ENCODE measurements around the gene ATXN3.
"Not testable (repeated sequence)": the region's sequence is repeated elsewhere in the genome, so short reads cannot be mapped to it uniquely, and the experiment has no call there.

The ATXN3 gene

DNA sequence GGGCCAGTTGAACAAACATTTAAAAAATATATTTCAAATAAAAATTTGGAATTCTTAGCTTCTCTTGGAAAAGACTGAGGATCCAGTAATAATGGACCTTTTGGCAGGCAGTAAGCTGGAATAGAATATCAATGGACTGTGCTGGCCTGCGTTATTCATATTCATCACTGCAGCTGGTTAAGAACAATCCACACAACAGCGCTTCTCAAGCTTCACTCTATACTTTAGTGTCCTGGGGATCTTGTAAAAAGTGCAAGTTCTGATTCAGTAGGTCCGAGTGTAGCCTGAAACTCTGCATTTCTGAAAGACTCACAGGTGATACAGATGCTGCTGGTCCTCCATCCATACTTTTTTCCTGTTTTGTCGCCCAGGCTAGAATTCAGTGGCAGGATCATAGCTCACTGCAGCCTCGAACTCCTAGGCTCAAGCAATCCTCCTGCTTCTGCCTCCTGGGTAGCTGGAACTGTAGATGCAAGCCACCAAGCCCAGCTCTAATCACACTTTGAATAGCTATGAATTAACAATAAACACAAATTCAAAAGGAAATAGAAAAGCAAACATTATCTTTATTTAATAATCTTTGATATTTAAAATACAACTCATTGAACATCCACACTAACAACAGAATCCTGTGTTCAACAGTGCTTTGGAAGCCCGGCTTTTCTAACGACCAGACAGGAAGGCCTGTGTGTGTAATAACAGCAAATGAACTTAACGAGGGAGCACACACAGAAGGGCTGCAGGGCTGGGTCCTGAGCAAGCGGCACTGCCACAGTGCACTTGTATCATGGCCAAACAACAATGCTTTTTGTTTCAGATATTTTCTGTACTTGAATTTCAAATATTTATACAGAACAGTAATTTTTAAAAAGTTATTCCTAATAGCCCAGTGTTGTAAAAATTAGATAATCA lies 48.1 kb downstream of the ATXN3 start:
- no peak for DNase-seq

DNA sequence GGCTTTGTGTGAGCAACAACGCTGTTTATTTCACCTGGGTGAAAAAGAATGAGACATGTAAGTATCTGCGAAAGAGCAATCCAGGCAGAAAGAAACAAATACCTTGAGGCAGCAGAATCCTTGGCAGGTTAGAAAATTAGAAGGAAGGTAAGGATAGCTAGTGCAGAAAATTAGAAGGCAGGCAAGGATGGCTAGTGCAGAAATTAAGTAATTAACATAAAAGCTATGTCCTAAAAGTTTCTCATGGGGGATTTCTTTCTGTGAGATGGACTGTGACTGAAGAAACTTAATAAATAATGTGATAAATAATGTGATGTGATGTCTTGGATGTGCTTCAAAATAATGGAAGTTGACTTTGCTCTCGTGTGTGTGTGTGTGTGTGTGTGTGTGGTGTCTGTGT lies 56.6 kb downstream of the ATXN3 start:
- DNase-seq = no peak

DNA sequence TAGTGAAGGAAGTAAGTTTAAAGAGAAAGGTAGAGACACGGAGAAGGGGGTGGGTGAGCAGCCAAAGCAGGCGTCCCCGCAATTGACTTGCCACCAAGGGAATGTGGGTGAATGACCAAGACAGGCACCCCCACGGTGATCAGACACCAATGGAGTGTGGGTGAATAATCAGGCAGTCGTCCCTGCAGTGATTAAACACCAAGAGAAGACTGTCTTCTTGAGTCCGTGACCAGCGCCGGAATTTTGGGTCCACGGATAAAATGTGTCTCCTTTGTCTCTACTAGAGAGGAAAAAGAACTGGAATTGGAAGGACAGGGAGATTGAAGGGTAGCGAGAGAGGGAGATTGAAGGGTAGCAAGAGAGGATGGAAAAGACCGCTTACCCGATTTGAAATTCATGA lies 57.2 kb downstream of the ATXN3 start:
- DNase-seq = not testable (repeated sequence)

DNA sequence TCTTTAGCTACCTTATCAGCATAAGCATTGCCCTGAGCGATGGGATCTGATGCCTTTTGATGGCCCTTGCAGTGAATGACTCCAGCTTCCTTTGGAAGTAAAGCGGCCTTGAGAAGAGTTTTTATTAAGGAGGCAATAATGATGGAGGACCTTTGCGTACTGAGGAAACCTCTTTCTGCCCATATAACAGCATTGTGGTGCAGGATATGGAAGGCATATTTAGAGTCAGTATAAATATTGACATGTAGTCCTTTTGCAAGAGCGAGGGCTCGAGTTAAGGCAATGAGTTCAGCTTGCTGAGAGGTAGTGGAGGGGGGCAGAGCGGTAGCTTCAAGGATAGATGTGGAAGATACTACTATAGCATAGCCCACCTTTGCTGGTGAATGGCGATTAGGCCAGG lies 60.5 kb downstream of the ATXN3 start:
- DNase-seq = not testable (repeated sequence)

DNA sequence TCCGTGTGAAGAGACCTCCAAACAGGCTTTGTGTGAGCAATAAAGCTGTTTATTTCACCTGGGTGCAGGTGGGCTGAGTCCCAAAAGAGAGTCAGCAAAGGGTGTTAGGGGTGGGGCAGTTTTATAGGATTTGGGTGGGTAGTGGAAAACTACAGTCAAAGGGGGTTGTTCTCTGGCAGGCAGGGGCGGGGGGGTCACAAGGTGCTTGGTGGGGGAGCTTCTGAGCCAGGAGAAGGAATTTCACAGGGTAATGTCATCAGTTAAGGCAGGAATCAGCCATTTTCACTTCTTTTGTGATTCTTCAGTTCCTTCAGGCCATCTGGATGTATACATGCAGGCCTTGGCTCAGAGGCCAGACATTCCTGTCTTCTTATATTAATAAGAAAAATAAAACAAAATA lies 64.6 kb downstream of the ATXN3 start:
- DNase-seq = not testable (repeated sequence)

DNA sequence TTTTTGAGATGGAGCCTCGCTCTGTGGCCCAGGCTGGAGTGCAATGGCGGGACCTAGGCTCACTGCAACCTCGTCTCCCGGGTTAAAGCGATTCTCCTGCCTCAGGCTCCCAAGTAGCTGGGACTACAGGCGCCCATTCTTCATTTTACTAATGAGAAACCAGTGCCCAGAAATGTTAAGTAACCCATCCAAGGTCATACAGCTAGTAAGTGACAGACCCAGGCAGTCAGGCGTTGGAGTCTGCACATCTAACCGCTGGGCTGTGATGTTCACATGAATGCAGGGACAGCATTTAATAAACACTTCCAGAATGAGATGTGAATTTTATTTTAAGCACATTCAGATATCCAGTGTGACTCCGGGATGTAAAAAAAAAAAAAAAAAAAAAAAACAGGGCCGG lies 65.2 kb downstream of the ATXN3 start:
- DNase-seq = no peak

DNA sequence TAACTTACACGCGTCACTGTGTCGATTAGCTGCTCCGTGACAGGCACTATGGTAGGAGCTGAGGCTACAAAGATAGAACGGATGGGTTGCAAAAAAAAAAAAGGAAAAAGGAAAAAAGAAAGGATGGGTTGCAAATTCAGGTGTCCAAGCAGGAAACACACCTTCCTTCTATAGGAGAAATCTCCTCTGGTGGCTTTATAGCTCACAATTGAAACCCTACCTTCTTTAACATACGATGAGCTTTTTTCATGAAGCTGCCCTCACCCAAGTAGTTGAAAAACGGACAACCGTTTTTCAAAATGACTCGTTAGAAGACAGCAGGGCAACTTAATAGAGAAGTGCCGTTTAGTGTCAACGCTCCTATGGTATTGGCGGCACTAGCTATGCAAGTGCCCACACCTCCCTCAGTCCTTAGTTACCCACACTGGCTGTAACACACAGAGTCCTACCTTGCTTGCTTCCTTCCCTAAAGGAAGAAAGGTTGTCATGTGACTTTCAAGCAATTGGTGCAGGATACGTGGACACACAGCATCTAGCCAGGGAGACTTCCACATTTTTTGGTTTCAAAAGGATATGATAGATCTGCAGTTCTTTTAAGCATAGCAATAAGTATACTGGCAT lies 65.8 kb downstream of the ATXN3 start:
- no peak for DNase-seq

DNA sequence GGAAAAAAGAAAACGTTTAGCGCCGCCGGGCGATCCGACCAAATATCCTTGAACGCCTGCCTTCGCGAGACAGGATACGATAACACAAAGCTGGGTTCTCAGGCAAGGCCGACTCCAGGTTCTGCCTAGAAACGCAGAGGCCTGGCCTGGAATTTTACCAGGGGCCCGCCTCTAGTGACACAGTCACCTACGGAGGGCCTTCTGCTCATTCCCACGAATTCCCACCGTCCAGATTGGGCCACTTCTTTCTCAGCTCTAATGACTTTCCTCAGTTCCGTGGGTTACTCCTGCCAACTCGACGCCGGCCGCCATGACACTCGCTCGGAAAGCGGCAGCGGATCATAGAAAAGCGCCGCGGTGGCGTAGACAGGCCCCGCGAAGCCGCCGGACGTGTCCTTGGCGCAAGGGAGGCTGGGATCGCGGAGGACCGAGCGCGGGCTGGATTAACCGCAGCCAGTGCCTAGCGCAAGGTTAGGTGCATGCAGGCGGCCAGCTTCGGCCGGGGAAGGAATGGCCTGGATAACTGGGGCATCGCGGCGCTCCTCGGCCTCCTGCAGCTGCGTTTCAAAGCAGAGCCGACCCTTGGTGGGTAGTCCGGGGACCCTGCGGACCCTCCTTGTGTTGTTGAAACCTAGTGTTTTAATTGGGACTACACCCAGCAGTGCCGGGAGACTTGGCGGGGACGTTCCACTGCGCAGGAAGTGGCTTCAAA lies 66.5 kb downstream of the ATXN3 start, which contains the start of gene TRIP11:
Gene TRIP11, minus strand, starts transcription at position 341 of the 712 bp plus-strand sequence. CDS start 374 bp downstream, outside the sequence.
- peak; percentile 96 for DNase-seq

DNA sequence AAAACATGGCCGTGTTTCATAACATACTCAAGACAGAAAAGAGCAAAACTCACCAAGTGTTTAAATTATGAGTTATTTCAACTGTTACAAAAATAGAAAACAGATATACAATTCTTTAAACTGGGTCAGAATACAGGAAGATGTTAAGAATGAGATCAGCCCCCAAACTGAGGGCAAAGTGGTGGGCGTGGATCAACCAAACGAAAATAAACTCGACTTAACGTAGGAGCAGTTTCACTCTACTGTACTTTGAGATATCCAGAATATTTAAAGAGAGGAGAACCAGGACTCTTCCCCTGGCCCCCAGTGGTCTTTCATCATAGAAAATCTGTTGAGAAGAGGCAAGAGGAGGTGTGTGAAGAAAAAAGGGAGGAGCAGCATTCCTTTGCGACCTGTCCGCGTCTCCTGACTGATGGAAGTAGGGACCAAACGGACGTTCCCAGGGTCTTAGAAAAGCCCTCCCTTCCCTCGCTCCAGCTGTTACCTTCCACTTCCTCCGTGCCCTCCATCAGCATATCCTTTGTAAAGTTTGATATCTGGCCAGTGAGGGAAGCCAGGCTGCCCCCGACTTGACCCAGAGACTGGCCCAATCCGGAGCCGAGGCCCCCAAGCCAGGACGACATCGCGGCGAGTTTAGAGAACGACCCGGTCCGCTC lies 67.2 kb downstream of the ATXN3 start:
- peak; percentile 79 for DNase-seq

DNA sequence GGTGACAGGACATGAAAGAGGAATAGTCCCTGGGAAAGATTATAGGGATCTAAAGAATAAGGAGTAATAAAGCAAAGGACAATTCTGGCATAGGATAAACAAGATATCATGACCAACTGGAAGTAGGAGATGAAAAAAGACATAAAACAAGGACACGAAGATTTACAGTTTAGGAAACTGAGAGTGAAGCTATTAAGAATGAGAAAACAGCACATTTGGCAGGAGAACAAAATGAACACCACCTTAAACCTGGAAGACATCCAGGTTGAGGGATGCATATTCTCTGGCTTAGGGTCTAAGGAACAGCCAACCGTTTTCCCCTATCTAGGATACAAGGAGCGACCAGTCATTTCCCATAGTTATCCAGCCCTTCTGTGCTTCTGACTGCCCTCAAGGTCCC lies 68.4 kb downstream of the ATXN3 start:
- no peak for DNase-seq

DNA sequence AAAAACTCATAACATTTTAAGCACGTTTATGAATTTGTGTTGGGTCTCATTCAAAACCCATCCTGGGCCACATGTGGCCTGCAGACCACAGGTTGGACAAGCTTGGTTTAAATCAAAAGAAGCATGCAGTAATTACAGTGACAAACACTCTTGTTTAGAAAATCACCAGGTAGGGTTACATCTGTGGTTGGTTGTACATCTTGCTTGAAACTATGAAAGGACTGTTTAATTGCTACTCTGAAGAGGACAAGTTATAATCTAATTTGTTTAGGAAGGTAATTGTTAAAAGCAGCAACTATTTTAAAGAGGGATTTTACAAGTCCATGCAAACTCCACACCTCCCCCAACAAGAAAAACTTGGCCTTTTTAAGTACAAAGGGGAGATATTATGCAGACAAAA lies 70.5 kb downstream of the ATXN3 start:
- DNase-seq = no peak

DNA sequence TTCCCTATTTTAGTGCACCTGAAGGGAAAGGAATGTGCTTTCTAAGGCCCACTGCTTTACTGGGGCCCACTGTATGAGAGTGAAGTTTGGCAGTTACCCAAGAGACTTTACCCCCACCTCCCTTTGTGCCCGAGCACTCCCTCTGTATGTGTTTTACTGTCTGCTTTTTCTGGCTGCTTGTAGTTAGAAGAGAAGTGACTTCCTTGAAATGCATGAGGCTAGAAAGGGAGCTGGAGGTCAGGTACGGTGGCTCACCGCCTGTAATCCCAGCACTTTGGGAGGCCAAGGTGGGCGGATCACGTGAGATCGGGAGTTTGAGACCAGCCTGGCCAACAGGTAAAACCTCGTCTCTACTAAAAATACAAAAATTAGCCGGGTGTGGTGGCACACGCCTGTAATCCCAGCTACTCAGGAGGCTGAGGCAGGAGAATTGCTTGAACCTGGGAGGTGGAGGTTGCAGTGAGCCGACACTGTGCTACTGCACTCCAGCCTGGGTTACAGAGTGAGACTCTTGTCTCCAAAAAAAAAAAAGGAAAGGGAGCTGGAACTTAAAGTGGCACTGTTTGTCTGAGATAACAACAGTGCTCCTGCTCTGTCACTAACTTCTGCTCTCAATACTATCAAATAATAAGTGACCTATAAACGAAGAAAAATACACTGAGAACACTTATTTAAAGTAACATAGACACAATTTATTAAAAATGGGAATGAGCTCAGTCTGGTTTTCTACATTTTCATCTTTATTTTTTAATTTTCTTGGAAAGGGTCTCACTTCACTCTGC lies 72.3 kb downstream of the ATXN3 start:
- DNase-seq = no peak

DNA sequence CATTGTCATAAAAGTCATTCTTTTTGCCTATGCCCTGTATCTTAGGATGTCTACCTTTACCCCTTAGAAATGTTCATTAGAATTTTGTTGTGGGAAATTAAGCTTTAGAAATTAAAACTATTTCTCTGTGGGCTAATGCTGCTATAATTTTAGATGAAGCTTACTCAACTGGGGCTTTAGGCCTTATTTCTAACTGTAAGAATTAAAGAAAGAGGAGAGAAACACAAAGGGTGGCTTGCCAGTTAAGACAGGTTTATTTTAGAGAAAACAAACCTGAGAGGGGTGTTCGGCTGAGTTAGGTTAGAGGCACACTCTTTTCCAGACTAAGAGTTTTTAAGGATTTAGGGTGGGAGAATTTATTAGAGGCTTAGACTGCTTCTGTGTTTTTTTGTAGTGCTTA lies 72.9 kb downstream of the ATXN3 start:
- no peak for DNase-seq

DNA sequence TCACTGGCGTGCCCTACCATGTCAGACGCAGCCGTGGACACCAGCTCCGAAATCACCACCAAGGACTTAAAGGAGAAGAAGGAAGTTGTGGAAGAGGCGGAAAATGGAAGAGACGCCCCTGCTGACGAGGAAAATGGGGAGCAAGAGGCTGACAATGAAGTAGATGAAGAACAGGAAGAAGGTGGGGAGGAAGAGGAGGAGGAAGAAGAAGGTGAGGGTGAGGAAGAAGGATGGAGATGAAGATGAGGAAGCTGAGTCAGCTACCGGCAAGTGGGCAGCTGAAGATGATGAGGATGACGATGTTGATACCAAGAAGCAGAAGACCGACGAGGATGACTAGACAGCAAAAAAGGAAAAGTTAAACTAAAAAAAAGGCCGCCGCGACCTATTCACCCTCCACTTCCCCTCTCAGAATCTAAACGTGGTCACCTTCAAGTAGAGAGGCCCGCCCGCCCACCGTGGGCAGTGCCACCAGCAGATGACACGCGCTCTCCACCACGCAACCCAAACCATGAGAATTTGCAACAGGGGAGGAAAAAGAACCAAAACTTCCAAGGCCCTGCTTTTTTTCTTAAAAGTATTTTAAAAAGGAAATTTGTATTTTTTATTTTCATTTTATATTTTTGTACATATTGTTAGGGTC lies 79.7 kb downstream of the ATXN3 start:
- no peak for DNase-seq

DNA sequence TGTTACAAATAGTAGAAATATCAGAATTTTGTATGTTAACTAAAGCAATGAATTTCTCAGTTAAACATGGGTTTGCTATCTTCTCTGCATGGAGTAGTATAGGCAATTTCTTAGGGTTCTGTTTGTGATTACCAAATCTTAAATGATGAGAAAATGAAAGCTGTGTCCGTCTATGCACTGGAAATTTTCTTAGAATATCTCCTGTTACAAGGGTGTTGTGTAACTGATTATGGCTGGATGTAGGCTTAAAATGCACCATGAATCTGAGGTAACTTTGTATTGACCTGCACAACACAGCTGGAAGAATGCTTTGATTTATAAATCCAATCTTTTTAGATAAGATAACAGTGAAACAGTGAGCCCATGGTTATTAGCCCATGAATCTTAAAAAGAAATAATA lies 84.3 kb downstream of the ATXN3 start:
- DNase-seq = no peak

DNA sequence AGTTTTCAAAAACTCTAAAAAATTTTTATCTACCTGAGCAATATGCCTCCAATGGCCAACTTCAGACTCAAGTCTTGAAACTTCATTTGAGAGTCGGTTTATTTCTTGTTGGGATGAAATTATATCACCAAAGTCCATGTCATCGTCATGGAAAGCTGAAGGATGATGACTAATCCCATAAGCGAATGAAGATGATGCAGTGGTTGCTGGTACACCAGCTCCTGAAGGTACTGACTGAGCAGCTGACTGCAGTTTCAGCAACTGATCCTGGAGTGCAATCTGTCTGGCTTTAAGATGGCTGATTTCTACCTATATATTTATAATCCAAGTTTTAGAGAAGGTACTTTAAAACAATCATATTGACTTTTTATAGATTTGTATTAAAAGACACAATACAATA lies 84.9 kb downstream of the ATXN3 start:
- DNase-seq = no peak

DNA sequence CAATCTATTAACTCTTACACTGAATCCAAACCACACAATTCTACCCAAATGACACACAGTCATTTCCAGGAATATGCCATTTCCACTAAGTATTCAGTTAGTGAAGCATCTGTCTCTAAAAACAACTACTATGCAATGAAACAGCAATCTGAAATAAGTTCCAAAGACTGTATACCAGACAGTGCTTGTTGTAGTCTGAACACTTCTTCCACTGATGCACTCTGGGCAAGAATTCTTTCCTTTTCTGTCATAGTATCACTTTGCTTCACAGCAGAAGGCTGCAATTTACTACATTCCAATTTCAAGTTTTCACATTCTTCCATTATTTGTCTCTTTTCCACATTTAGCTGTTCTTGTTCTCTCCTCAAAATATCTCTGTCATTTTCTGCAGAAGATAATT lies 92.3 kb downstream of the ATXN3 start:
- DNase-seq = no peak

DNA sequence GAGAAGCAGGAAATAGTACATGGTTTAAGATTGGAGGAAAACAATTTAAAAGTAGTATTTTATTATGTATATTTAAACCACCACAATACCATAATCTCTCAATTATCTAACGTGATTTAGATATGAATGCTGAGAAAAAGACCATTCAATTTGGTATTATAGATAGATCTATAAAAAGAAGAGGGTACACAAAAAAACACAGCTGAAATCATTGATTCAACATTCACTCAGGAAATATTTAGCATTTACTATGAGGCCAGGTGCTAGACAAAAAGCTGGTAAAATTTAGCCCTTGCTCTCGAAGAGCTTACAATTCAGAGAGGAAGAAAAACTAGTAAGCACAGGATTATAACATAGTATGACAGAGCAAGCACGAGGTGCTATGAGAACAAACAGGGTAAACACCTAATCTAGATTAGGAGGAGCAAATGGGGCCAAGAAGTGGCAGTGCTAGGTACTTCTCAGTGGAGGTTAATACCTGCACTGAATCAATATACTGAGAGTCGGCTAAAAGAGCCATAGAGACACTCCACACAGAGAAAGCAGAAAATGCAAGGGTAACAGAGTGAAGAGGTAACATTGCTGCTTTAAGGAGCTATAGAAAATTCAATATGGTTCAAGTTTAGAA lies 94.1 kb downstream of the ATXN3 start:
- DNase-seq = no peak

DNA sequence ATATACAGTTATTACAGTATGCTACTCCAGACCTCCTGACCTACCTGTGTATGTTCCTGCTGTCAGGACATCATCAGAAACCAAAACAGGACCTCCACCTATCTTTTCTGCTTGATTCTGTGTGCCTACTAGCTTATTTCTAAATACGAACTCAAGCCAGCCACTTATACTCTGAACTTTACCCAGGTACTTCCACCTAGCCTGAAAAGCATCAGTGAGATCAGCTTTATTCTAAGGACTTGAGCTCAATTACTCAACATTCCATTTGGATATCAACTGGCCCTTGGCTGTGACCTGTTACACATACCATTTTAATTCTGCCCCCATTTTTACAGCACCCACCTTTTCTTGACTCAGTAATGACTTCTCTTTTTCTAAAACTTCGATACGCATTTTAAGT lies 95.7 kb downstream of the ATXN3 start:
- no peak for DNase-seq

DNA sequence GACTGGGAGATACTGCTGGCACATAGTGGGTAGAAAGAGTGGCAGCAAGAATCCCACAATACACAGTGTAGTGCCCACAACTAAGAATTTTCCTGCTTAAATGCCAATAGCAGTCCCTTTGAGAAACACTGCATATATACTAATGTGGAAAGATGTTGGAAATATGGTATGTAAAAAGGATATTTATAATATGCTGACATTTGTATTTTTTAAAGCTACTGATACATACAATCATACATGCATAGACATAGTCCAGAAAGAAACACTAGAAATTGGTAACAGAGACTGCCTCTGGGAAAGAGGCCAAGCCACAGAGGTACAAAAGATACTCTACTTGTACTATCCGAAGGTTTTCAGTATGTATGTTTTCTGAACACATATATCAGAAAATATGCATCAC lies 96.8 kb downstream of the ATXN3 start:
- DNase-seq = no peak

All from left hindlimb (tissue), 1 donor.